ENCODE measurements around the gene ADK.

GRCh38 chr10:74118804-74119203 lies 32.2 kb upstream of the ADK start:
- no peak for TF ChIP-seq CTCF (IDR thresholded peaks at IDR 0.05)
- TF ChIP-seq POLR2A (IDR thresholded peaks at IDR 0.05) = no peak

Data from heart left ventricle (tissue), 13 donors.